Measurements from ENCODE around the gene ARHGAP42.

DNA sequence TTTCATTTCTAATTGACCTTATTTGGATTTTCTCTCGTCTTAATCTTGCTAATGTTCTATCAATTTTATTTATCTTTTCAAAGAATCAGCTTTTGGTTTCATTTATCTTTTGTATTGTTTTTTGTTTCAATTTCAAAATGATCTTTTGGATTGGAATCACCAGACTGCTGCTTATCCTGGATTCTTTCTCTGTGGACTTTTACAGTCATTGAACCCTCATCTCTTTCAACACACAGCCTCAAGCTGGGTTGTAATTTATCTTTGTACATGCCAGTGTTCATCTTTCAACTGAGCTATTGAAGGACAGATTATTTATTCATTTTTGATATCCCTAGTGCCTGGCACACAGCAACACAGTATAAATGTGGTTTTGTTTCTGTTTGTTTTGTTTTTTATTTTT lies 195.9 kb downstream of the ARHGAP42 start:
- TF ChIP-seq PAX5 (IDR thresholded peaks at IDR 0.05; ENCODE audit: insufficient read depth, low read length, severe bottlenecking), result no peak
- no peak for TF ChIP-seq TAF1 (IDR thresholded peaks at IDR 0.05; ENCODE audit: low read depth, low read length)
